HepG2 (cell line): ENCODE results near the gene ZSWIM9. TPM values are rescaled to one million over a fixed set of nuclear protein-coding genes. Genes with fewer than 3 reads are reported as not detected.

Source experiments
- ATAC-seq: fragments of 200-7000 bp; cut with Tn5 transposase; 3 replicates; pipeline ENCODE4 v1.9.1; 2020; ENCODE audit warnings: mild to moderate bottlenecking, moderate library complexity
- BruUV-seq: library from RNA; stranded (reverse); fragments of 400-500 nt; replicated peaks from 2 replicates; lab custom pipeline; 2021; lab: Mats Ljungman, UMichigan
- CTCF ChIA-PET: fragments of 300-600 bp; formaldehyde crosslinking; extraction: SDS; loops from one replicate; lab custom pipeline; 2021; ENCODE audit warnings: low total read pairs, inconsistent platforms, low intra/inter-chr PET ratio; lab: Yijun Ruan, JAX
- POLR2A ChIA-PET: fragments of 350-600 bp; sonication (Branson Sonifier 250); formaldehyde crosslinking; loops from one replicate; lab custom pipeline; 2020; ENCODE audit warnings: antibody characterized with exemption, inconsistent platforms; lab: Yijun Ruan, JAX
- DNase-seq: peaks from one replicate; pipeline ENCODE4 v3.0.0-alpha.2; 2015; ENCODE audit warnings: low spot score
- FAIRE-seq: peaks from 3 replicates; lab custom pipeline; 2011; peaks lifted over from hg19 to GRCh38; lab: Jason Lieb, UNC
- H2AFZ ChIP-seq: one replicate; pipeline ENCODE4 v1.6.1; 2011; ENCODE audit warnings: low read length, inconsistent platforms
- H3K27ac ChIP-seq: fragments of 300-600 bp; 3 replicates; pipeline ENCODE4 v1.8.0; 2011; ENCODE audit warnings: mixed run types, mild to moderate bottlenecking, mixed read lengths, low read length, inconsistent platforms; ENCODE audit not compliant: insufficient read depth; ENCODE audit errors: extremely low read length
- H3K27me3 ChIP-seq, 2 experiments: fragments of 200-600 bp in 1 of 2; 2 replicates in 1 of 2; 3 replicates in 1 of 2; pipeline versions ENCODE4 v1.6.0 to v1.8.0; 2011; ENCODE audit warnings: low read length in 2 of 2, mild to moderate bottlenecking in 2 of 2, moderate library complexity in 2 of 2, inconsistent platforms in 1 of 2; ENCODE audit not compliant: insufficient read depth in 2 of 2, control insufficient read depth in 1 of 2
- H3K36me3 ChIP-seq, 2 experiments: fragments of 200-600 bp in 1 of 2; replicated peaks in 1 of 2; 2 replicates in 1 of 2; 3 replicates in 1 of 2; pipeline versions ENCODE4 v1.5.1 to v1.8.0; 2011; ENCODE audit warnings: low read length in 2 of 2, inconsistent platforms in 1 of 2; ENCODE audit not compliant: insufficient read depth in 2 of 2, control insufficient read depth in 1 of 2
- H3K4me1 ChIP-seq: 2 replicates; pipeline ENCODE4 v1.5.1; 2012; ENCODE audit warnings: low read length, inconsistent platforms; ENCODE audit not compliant: insufficient read depth
- H3K4me2 ChIP-seq: 2 replicates; pipeline ENCODE4 v1.6.0; 2011; ENCODE audit warnings: low read depth, low read length, inconsistent platforms
- H3K4me3 ChIP-seq, 3 experiments: fragments of 200-600 bp in 1 of 3; sonication (generic), shearing (Covaris generic) in 1 of 3; replicated peaks in 1 of 3; 2 replicates each; pipeline ENCODE4 v1.5.1; 2011 to 2016; ENCODE audit warnings: low read length in 3 of 3, inconsistent platforms in 2 of 3, low read depth in 2 of 3, mild to moderate bottlenecking in 2 of 3, control low read depth in 1 of 3, mixed read lengths in 1 of 3; ENCODE audit not compliant: insufficient read depth in 1 of 3
- H3K79me2 ChIP-seq: one replicate; pipeline ENCODE4 v1.6.1; 2011; ENCODE audit warnings: low read length, inconsistent platforms; ENCODE audit not compliant: insufficient read depth
- H3K9ac ChIP-seq: 2 replicates; pipeline ENCODE4 v1.6.0; 2011; ENCODE audit warnings: mild to moderate bottlenecking, low read depth, low read length, inconsistent platforms; ENCODE audit not compliant: insufficient read depth
- H3K9me3 ChIP-seq: 2 replicates; pipeline ENCODE4 v1.5.1; 2012; ENCODE audit warnings: mild to moderate bottlenecking, low read length
- H4K20me1 ChIP-seq: 2 replicates; pipeline ENCODE4 v1.6.0; 2011; ENCODE audit warnings: inconsistent platforms, mild to moderate bottlenecking, low read length, moderate library complexity; ENCODE audit not compliant: insufficient read depth
- PAWR ChIP-seq: sonication (generic); formaldehyde crosslinking; IDR thresholded peaks from 2 replicates; pipeline ENCODE4 v1.4.0; 2020; ENCODE audit warnings: missing genetic modification reagents, mild to moderate bottlenecking, borderline replicate concordance
- PAX8 ChIP-seq: sonication (generic); formaldehyde crosslinking; IDR thresholded peaks from 2 replicates; pipeline ENCODE4 v1.8.0; 2022; ENCODE audit warnings: mild to moderate bottlenecking, missing genetic modification reagents, borderline replicate concordance
- TBL1XR1 ChIP-seq: fragments of 150-350 bp; IDR thresholded peaks from 2 replicates; pipeline ENCODE4 v1.6.1; 2014; ENCODE audit warnings: borderline replicate concordance, low read length; ENCODE audit not compliant: partially characterized antibody
- ZBTB37 ChIP-seq: sonication (generic); formaldehyde crosslinking; IDR thresholded peaks from 2 replicates; pipeline ENCODE4 v1.4.0; 2020; ENCODE audit warnings: mild to moderate bottlenecking, missing genetic modification reagents
- ZBTB7B ChIP-seq: sonication (generic); formaldehyde crosslinking; IDR thresholded peaks from 2 replicates; pipeline ENCODE4 v1.4.0; 2020; ENCODE audit warnings: missing genetic modification reagents
- ZNF451 ChIP-seq: sonication (generic); formaldehyde crosslinking; IDR thresholded peaks from 2 replicates; pipeline ENCODE4 v1.5.0; 2020; ENCODE audit warnings: mild to moderate bottlenecking, missing genetic modification reagents
- ZNF552 ChIP-seq: sonication (generic); formaldehyde crosslinking; IDR thresholded peaks from 2 replicates; pipeline ENCODE4 v1.9.0; 2022; ENCODE audit warnings: missing genetic modification reagents, mild to moderate bottlenecking, borderline replicate concordance
- ZNF619 ChIP-seq: sonication (generic); formaldehyde crosslinking; IDR thresholded peaks from 2 replicates; pipeline ENCODE4 v1.4.0; 2020; ENCODE audit warnings: mild to moderate bottlenecking, missing genetic modification reagents
- ZNF75D ChIP-seq: sonication (generic); formaldehyde crosslinking; IDR thresholded peaks from 2 replicates; pipeline ENCODE4 v1.8.1; 2023; ENCODE audit warnings: missing genetic modification reagents, mild to moderate bottlenecking, borderline replicate concordance
- WGBS: methylation state at CpG from one replicate; pipeline ENCODE4 v1.1.6; 2017; ENCODE audit warnings: low lambda C conversion rate; 5-methylcytosine and 5-hydroxymethylcytosine counted together
- in situ Hi-C: cut with HindIII; loops from 2 replicates; pipeline ENCODE4 v1.10.0; 2017; ENCODE audit warnings: low pct_unique_long_range_greater_than_20kb; ENCODE audit not compliant: extremely low pct_ligation_motif_present
- intact Hi-C: fragments of 100-400 bp; cut with micrococcal nuclease; formaldehyde crosslinking; loops from one replicate; pipeline ENCODE4 v1.10.0; 2022; ENCODE audit not compliant: unreplicated experiment
- polyA plus RNA-seq, 8 experiments: library from polyadenylated mRNA; depleted of rRNA in 3 of 8; stranded (reverse) in 7 of 8; unstranded in 1 of 8; fragments of >200 nt; fragmentation: Illumina TruSeq in 4 of 8; extraction: Trizol in 4 of 8; gene quantifications; 2 replicates each; pipeline versions ENCODE4 v1.2.1 to v1.2.3, GENCODE V29; 2011 to 2016; ENCODE audit warnings: low read depth in 4 of 8, missing spikeins in 1 of 8, mixed read lengths in 1 of 8; ENCODE audit not compliant: insufficient read depth in 1 of 8
- total RNA-seq, 5 experiments: library from RNA; depleted of rRNA; stranded (reverse); fragments of >200 nt; fragmentation: Illumina TruSeq; extraction: Trizol; gene quantifications; 2 replicates each; pipeline ENCODE4 v1.2.3, GENCODE V29; 2016; ENCODE audit warnings: low read depth in 1 of 5
- TF ChIP-seq, protein P1 (sequence below): sonication (generic); formaldehyde crosslinking; IDR thresholded peaks from 2 replicates; pipeline ENCODE4 v1.4.0; 2020; ENCODE audit warnings: low read depth, missing genetic modification reagents
- TF ChIP-seq, protein P2 (sequence below): IDR thresholded peaks from 2 replicates; pipeline ENCODE4 v1.6.1; 2016; ENCODE audit warnings: missing compliant biosample characterization, missing genetic modification reagents, borderline replicate concordance

ZSWIM9 gene
- total and polyA plus RNA-seq, 2 of the 13 experiments (the other 11 are each of a cell fraction or from before 2014, with no cell fraction given), result 0.18 to 1.1 TPM

DNA sequence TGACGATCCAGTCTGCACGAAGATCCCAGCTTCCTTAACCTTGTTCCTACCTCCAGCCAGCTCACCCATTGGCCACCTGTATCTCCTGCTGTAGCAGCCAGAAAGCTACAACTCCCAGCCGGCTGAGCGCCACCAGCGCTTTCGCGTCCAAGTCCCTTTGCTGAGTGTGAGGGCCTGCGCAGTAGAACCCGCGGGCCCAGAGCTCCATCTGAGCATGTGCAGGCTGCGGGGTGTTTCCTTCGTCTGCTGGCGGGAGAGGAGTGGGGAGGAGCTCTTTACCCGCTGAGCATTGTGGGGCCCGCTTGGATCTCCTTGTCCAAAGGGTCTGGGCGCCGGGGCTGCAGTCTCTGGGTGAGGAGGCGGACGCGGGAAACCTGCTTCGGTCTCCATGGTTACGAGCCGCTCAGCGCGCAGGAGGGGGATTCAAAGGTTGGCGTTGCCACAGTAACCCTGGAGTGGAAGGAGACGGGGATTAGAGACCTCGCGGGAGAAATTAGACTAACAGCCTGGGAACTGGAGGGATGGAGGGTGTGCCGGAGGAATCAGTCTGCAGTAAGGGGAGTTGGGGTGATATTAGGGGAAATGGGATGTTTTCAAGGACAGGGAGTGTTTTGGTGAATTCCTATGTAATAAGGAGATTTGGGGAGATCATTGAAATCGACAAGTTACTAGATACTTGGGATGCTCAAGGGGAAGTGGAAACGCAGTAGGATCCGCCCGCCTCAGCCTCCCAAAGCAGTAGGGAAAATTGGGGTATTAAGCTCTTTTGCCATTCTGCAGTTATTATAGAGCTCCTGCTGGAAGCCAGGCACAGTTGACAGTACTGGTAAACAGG is 33.5 kb downstream of the ZSWIM9 start:
- intact Hi-C loops, result loop anchor here (2.0 kb wide), 1 partner anchor 33 kb away; the partner anchor contains the start of genes LIG1 and ZSWIM9
- no peaks in the 10 kb centered on the region for H4K20me1 ChIP-seq
- peak; percentile 99 for ATAC-seq
- peak; percentile 99 for FAIRE-seq
- H3K9ac ChIP-seq, result peak overlapping the region; percentile 74
- in situ Hi-C loops, result no loop called here
- peak overlapping the region; percentile 94 for H2AFZ ChIP-seq
- H3K4me1 ChIP-seq, result peaks cover 18% of the 10 kb centered on the region
- peak overlapping the region; percentile 69 for H3K27ac ChIP-seq
- H3K79me2 ChIP-seq, result no peaks in the 10 kb centered on the region
- BruUV-seq, result no TSS peak
- peak overlapping the region; percentile 94 for H3K4me2 ChIP-seq
- peak overlapping the region; percentile 71 to 79 (median 76) for H3K4me3 ChIP-seq
- CTCF ChIA-PET, result no interaction called here
- no peaks in the 10 kb centered on the region for H3K36me3 ChIP-seq
- peak; percentile 95 for DNase-seq
- H3K9me3 ChIP-seq, result no peaks in the 10 kb centered on the region
- WGBS, result under 1% methylated on average over 26 of the region's 34 CpGs
- POLR2A ChIA-PET, result interaction anchor here (0.6 to 2.3 kb wide), 11 partner anchors 8 to 415 kb away, joined by 3 to 20 read pairs (median 4); partner anchors contain the start of genes CARD8, LIG1, RPL18 and SPHK2
- H3K27me3 ChIP-seq, result no peaks in the 10 kb centered on the region
- TF ChIP-seq ZNF552 (CRISPR knock-in tag) (peak; percentile 14; the same call in 1 of the 2 replicates), PAX8 (no peak), ZBTB37 (CRISPR knock-in tag) (no peak), ZNF451 (CRISPR knock-in tag) (0 out of 2 replicates have a peak, but pooled peaks have one; percentile 26), TBL1XR1 (no peak), ZBTB7B (CRISPR knock-in tag) (no peak), ZNF75D (CRISPR knock-in tag) (no peak), ZNF619 (CRISPR knock-in tag) (0 out of 2 replicates have a peak, but pooled peaks have one; percentile 23), PAWR (no peak)
- TF ChIP-seq, protein P1, sequence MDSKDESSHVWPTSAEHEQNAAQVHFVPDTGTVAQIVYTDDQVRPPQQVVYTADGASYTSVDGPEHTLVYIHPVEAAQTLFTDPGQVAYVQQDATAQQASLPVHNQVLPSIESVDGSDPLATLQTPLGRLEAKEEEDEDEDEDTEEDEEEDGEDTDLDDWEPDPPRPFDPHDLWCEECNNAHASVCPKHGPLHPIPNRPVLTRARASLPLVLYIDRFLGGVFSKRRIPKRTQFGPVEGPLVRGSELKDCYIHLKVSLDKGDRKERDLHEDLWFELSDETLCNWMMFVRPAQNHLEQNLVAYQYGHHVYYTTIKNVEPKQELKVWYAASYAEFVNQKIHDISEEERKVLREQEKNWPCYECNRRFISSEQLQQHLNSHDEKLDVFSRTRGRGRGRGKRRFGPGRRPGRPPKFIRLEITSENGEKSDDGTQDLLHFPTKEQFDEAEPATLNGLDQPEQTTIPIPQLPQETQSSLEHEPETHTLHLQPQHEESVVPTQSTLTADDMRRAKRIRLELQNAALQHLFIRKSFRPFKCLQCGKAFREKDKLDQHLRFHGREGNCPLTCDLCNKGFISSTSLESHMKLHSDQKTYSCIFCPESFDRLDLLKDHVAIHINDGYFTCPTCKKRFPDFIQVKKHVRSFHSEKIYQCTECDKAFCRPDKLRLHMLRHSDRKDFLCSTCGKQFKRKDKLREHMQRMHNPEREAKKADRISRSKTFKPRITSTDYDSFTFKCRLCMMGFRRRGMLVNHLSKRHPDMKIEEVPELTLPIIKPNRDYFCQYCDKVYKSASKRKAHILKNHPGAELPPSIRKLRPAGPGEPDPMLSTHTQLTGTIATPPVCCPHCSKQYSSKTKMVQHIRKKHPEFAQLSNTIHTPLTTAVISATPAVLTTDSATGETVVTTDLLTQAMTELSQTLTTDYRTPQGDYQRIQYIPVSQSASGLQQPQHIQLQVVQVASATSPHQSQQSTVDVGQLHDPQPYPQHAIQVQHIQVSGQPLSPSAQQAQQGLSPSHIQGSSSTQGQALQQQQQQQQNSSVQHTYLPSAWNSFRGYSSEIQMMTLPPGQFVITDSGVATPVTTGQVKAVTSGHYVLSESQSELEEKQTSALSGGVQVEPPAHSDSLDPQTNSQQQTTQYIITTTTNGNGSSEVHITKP (CRISPR knock-in tag), result no peak
- TF ChIP-seq, protein P2, sequence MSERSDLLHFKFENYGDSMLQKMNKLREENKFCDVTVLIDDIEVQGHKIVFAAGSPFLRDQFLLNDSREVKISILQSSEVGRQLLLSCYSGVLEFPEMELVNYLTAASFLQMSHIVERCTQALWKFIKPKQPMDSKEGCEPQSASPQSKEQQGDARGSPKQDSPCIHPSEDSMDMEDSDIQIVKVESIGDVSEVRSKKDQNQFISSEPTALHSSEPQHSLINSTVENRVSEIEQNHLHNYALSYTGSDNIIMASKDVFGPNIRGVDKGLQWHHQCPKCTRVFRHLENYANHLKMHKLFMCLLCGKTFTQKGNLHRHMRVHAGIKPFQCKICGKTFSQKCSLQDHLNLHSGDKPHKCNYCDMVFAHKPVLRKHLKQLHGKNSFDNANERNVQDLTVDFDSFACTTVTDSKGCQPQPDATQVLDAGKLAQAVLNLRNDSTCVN, result peak; percentile 32; the same call in 1 of the 2 replicates
